GM18868 (cell line): ENCODE results near the gene MACROH2A2.
A peak's percentile ranks its signal among the peaks of the same experiment; 100 is the strongest.
"Not testable (repeated sequence)": the region's sequence is repeated elsewhere in the genome, so short reads cannot be mapped to it uniquely, and the experiment has no call there.

Experiments used
- ATAC-seq: cut with Tn5 transposase; IDR thresholded peaks from one replicate; pipeline ENCODE4 v1.9.1; 2021; ENCODE audit warnings: mild to moderate bottlenecking, moderate library complexity; ENCODE audit not compliant: unreplicated experiment

The MACROH2A2 gene

GRCh38 chr10:70097459-70097858 is 44.8 kb downstream of the MACROH2A2 start:
- no peak for ATAC-seq

GRCh38 chr10:70098271-70098670 is 45.6 kb downstream of the MACROH2A2 start:
- no peak for ATAC-seq

- ATAC-seq = not testable (repeated sequence)
Measured at GRCh38 chr10:70101068-70101562, 48.5 kb downstream of the MACROH2A2 start.

GRCh38 chr10:70101668-70102067 is 49.0 kb downstream of the MACROH2A2 start:
- ATAC-seq = no peak

- ATAC-seq = peak; percentile 91
Measured at GRCh38 chr10:70106958-70107791, 54.5 kb downstream of the MACROH2A2 start.

- no peak for ATAC-seq
Measured at GRCh38 chr10:70109064-70109729, 56.6 kb downstream of the MACROH2A2 start.

GRCh38 chr10:70111496-70111895 is 58.9 kb downstream of the MACROH2A2 start:
- ATAC-seq = no peak

- ATAC-seq = no peak
Measured at GRCh38 chr10:70112071-70112470, 59.4 kb downstream of the MACROH2A2 start.

GRCh38 chr10:70114902-70115301 is 62.3 kb downstream of the MACROH2A2 start:
- ATAC-seq = no peak

- peak; percentile 54 for ATAC-seq
Measured at GRCh38 chr10:70115948-70116682, 63.5 kb downstream of the MACROH2A2 start.

GRCh38 chr10:70117646-70118045 is 65.0 kb downstream of the MACROH2A2 start:
- no peak for ATAC-seq

- no peak for ATAC-seq
Measured at GRCh38 chr10:70118196-70118595, 65.5 kb downstream of the MACROH2A2 start.

- no peak for ATAC-seq
Measured at GRCh38 chr10:70119197-70119596, 66.6 kb downstream of the MACROH2A2 start.

GRCh38 chr10:70119623-70120022 is 67.0 kb downstream of the MACROH2A2 start:
- ATAC-seq = no peak

GRCh38 chr10:70120417-70120816 is 67.8 kb downstream of the MACROH2A2 start:
- no peak for ATAC-seq

GRCh38 chr10:70121281-70121949 is 68.8 kb downstream of the MACROH2A2 start:
- no peak for ATAC-seq

GRCh38 chr10:70122742-70123141 is 70.1 kb downstream of the MACROH2A2 start:
- ATAC-seq = no peak

- not testable (repeated sequence) for ATAC-seq
Measured at GRCh38 chr10:70123166-70123565, 70.5 kb downstream of the MACROH2A2 start.

- ATAC-seq = no peak
Measured at GRCh38 chr10:70123817-70124216, 71.2 kb downstream of the MACROH2A2 start.

GRCh38 chr10:70124415-70124814 is 71.8 kb downstream of the MACROH2A2 start:
- ATAC-seq = no peak

- no peak for ATAC-seq
Measured at GRCh38 chr10:70124918-70125317, 72.3 kb downstream of the MACROH2A2 start.
